Measurements from ENCODE around the gene AP2B1.

AP2B1 gene

DNA sequence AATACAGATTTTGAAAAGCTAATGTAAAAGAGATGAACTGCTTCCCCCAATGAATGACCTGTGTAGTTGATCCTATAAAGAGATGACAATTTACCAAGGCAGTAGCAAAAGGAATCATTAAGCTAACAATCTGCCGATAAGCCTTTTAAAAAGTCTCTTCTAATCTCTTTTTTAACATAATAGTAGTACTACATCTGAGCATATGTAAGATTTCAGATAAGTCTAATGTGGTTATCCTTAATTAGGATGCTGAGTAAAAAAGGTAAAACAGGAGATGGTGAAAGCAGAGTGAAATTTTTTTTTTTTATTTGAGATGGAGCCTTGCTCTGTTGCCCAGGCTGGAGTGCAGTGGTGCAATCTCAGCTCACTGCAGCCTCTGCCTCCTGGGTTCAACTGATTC is 118.1 kb downstream of the AP2B1 start:
- DNase-seq = no peak

- no peak for DNase-seq
Observed at GRCh38 chr17:35705705-35706104, 118.6 kb downstream of the AP2B1 start.

DNA sequence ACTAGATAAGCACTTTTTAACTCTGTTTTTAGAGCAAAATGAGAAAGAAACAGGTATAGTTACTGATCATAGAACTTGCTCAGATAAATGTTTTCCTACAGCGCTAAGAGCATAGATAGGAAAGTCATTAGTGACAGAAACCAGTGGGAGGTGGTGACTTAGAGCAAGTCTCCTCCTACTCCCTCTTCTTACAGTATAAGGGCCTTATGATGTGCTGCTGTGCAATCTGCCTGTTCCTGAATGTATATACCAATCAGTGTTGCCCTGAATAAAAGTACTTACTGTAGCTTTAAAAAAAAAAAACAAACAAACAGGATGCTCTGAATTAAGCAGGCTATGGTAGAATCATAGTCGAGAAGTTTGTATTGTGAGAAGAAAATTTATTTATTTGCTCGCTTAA is 121.0 kb downstream of the AP2B1 start:
- no peak for DNase-seq

GRCh38 chr17:35708951-35709350 is 121.8 kb downstream of the AP2B1 start:
- no peak for DNase-seq

GRCh38 chr17:35709874-35710273 is 122.8 kb downstream of the AP2B1 start:
- peak; percentile 76 for DNase-seq

GRCh38 chr17:35710950-35711349 is 123.8 kb downstream of the AP2B1 start:
- DNase-seq = no peak

- DNase-seq = peak; percentile 95
Observed at GRCh38 chr17:35713069-35713728, 126.1 kb downstream of the AP2B1 start.

GRCh38 chr17:35714988-35715387 is 127.9 kb downstream of the AP2B1 start:
- no peak for DNase-seq

DNA sequence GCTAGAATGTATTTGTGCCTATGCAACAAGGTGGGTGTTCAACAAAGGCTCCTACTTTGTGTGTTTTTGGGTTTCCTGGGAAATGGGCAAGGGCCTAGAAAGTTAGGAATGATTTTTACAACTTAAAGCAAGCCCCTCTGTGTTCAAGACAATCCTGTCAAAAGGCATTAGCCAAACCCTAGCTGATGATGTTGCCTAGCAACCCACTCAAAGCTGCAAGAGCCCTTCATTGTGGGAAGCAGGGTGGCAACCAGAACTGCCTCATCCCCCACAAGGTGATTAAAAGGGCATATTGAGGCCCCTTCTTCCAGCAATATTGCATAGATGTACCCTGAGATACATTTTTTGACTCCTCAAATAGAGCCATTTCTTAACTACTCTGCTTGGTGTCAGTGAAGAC is 128.3 kb downstream of the AP2B1 start:
- DNase-seq = no peak

DNA sequence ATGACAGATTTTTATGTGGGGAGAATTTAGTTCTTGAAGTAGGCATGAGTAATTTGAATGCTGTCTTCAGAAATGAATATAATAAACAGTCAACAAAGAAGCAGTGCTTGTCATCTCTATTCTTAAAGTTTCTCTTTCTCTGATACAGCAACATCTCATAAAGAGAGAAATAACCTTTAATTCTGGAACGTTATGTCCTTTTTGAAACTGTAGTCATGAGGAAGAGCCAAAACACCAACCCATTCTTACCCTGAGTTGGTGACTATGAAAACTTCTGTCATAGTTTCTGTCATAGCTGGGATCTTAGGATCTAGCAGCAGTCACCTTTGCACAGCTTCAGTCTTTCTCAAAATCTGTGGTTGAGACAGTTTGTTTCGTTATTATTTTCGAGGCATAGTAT is 129.1 kb downstream of the AP2B1 start:
- DNase-seq = no peak

DNA sequence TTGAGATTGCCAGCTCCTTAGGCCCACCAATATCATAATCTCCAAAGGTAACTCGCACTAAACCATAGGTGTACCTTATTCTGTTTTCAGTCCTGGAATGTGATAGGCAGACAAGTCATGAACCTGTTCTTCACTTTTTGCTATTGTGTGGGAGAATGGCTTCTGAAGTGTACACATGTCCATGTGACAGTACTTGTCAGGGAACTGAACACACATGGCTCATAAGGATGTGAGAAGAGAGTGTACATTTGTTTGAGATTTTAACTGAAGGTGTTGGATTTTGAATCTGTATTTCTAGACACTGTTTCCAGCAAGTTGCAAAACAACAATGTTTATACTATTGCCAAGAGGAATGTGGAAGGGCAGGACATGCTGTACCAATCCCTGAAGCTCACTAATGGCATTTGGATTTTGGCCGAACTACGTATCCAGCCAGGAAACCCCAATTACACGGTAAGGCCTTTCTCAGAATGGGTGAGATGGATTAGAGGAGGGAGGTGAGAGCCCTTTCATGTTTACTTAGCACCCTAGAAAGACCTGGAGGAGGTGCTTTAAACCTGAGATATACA is 129.9 kb downstream of the AP2B1 start:
- DNase-seq = no peak

- DNase-seq = no peak
Observed at GRCh38 chr17:35717475-35717874, 130.4 kb downstream of the AP2B1 start.

GRCh38 chr17:35723735-35724134 is 136.6 kb downstream of the AP2B1 start:
- no peak for DNase-seq

GRCh38 chr17:35725058-35725457 is 137.9 kb downstream of the AP2B1 start:
- no peak for DNase-seq

GRCh38 chr17:35725802-35726126 is 138.6 kb downstream of the AP2B1 start:
- DNase-seq = peak; percentile 25

DNA sequence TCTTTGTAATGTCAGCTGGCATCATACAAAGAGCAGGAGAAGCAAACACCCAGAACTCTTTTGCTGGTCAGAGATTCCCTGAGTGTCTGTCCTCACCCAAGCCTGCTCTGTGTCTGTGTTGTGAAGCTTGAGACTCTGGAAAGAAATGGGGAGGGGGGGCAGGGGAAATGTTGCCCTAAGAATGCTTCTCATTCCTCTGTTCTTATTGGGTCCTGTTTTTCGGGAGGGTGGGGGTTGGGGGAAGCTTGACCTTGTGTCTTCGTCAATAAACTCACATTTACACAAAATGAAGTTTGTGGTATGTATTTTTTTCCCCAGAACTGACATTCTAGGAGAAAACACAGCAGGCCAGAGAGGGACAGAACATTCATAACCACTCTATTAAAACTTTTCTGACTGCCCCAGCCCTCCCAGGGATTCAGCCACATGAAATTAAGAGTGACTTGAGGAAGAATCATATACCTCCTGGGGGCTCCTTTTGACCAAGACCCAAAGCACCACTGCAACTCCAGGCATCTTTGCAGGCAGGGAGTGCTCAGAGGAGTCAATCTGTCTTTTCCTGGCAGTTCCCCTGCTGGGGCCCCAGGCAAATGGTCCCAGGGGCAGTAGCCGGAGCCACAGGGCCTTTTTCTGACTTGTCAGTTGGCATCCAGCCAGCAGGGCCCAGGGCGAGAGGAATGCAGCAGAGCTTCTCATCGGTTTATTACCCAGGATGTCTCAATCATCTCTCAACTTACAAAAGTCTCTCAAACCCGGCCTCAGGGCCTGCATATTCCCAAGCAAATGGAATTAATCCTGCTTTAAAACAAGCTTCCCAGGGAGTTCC is 139.2 kb downstream of the AP2B1 start:
- peak; percentile 97 for DNase-seq

DNA sequence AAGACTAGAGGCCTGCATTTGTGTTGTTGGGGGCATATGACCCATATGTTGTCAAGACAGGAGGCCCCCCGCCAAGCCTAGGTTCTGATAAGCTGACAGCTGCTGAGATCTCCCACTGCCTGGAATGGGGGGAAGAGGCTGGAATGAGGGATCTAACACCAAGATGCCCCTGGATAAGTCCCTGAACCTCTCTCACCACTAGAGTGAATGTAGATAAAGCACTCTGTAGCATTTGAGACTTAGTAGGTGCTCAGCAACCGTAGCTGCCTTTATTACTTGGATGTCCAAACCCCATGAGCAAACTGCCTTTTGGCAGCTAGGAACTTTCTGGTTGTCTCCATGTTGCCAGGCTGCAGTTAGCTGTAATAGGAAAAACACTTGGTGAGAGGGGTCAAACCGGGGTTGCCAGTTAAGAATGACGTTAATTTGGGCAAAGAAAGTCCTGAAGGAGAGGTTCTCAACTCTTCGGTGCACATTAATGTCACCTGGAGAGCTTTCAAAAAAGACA is 139.9 kb downstream of the AP2B1 start:
- no peak for DNase-seq

DNA sequence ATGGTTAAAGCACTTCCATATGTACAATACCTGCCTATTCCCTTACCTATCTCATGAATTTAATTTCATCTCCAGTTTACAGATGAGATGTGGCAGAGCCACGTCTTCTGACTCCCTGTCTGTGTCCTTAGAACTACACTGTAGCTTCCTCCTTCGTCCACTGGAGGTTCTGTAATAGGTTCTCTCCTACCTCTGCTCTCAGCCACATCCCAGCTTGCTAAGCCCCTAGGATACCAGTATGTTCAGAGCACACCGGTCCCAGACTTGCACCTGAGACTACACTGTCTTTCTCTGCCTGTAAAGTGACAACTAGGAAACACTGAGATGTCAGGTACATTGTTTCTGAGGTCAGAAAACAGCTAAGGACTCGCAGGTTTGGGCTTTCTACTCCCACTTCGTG is 140.5 kb downstream of the AP2B1 start:
- no peak for DNase-seq

DNA sequence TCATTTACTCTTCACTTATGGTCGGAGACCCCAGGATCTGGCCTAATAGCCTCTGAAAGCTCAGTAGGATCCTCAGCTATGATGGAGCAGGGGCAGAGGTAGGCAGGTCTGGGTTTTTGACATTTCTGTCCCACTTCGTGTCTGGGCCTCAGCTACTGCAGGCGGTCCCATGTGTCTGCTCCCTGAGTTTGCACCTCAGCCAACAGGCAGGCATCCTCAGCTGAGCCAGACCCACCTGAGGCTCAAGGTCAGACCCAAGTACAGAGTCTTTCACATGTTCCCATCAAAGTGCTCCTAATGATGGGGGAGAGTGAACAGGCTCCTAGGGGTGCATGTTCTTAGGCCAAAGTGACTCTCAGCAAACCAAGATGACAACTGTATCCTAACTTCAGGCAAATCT is 141.4 kb downstream of the AP2B1 start:
- no peak for DNase-seq

- DNase-seq = peak; percentile 42
Observed at GRCh38 chr17:35729405-35729833, 142.3 kb downstream of the AP2B1 start.

DNA sequence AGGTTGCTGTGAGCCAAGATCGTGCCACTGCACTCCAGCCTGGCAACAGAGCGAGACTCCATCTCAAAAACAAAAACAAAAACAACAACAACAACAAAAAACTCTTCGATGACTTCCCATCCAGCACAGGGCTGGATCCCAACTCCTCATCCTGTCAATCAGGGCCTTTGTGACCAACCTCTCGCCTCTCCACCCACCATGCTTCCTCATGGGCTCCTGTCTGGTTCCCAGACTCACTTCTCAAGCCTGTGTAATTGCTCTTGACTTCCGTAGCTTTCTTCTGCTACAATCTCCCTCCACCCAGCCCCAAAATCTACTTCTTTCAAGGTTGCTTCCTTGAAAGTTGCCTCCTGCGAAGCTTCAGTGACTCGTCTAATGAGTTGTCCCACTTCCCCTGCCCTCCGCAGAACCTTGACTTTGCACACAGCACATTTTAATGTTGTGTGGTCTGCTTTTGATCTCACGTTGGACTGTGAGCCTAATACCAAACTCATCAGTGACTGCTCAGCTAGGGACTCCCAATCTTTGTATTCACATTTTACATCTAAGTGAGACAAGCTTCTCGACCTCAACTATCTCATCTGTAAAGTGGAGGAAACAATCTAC is 143.4 kb downstream of the AP2B1 start:
- DNase-seq = peak; percentile 37

DNA sequence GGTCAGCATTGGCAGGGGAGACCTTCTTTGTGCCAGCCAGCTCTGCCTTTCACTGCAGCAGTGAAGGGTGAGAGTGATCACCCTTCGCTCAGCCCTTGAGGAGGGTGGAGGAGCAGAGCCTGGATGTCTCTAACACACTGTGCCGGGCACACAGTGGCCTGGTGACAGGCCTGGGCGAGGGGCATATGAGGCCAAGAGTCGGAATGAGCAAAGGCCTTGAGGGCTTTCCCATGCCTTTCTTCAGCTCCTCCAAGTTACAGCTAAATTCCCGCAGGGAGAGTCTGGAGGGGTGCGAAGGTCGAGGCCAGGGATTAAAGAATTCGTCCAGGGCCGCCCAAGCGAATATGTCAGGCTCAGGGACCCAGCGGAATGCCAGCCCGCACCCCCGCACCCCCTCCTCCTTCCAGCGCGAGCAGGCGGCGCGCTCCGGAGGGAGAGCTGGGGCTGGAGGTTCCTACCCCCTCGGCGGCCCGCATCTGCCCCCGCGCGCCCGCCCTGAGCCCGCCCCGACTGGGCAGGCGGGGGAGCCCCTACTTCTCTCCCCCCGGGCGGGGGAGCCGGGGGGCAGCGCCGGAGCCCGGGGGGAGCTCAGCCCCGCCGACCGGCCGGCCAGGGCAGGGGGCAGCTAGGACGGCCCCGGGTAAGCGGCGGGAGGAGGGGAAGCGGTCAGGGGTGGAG is 144.3 kb downstream of the AP2B1 start, which contains the start of gene RASL10B:
Gene RASL10B (plus strand): TSS at position 401 of the 678 bp plus-strand sequence. CDS start 3,546 bp downstream, outside the sequence.
- peak; percentile 45 for DNase-seq
